ENCODE measurements around the gene STK16. TPM values are rescaled to one million over a fixed set of nuclear protein-coding genes. Genes with fewer than 3 reads are reported as not detected.

The STK16 gene
- total and polyA plus RNA-seq, 7 donors, result 11.6 to 38.5 (median 16.0) TPM

DNA sequence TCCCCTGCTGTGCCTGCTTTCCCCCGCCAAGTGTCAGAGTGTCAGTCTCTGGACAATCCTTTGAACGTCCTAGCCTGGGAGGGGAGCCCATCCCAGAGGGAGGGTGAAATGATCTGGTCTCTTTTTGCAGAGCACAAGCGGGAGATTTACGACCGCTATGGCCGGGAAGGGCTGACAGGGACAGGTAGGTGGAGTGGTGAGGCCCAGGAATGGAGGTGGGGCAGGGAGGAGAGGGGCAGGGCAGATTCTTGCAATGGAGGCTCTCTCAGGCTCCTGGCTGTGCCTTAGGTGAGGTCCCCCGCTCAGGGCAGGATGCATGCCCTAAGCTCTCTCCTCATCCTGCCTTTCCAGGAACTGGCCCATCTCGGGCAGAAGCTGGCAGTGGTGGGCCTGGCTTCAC is 36.3 kb downstream of the STK16 start:
- intact Hi-C loops (cut with DNase I), result loop anchor here in 1 of 2 donors (5.0 kb wide), 1 partner anchor 106 kb away; the partner anchor contains the start of gene DNPEP
- 69 to 76% (median 74%) methylated on average over 8 of the region's 8 CpGs for WGBS, 3 donors
- Histone ChIP-seq H3K27me3 (ENCODE audit: insufficient read depth in 3 of 3, low read length in 2 of 3) (no peaks in the 10 kb centered on the region), H3K9me3 (no peaks in the 10 kb centered on the region), H3K4me3 (no peak overlapping the region), H3K27ac (peak overlapping the region; percentile 30), H3K36me3 (ENCODE audit: insufficient read depth in 1 of 2, low read depth in 1 of 2) (peaks cover 0 to 63% of the 10 kb centered on the region in 2 donors), H3K4me1 (peaks cover 30% of the 10 kb centered on the region)
- TF ChIP-seq, protein P1, sequence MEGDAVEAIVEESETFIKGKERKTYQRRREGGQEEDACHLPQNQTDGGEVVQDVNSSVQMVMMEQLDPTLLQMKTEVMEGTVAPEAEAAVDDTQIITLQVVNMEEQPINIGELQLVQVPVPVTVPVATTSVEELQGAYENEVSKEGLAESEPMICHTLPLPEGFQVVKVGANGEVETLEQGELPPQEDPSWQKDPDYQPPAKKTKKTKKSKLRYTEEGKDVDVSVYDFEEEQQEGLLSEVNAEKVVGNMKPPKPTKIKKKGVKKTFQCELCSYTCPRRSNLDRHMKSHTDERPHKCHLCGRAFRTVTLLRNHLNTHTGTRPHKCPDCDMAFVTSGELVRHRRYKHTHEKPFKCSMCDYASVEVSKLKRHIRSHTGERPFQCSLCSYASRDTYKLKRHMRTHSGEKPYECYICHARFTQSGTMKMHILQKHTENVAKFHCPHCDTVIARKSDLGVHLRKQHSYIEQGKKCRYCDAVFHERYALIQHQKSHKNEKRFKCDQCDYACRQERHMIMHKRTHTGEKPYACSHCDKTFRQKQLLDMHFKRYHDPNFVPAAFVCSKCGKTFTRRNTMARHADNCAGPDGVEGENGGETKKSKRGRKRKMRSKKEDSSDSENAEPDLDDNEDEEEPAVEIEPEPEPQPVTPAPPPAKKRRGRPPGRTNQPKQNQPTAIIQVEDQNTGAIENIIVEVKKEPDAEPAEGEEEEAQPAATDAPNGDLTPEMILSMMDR (IDR thresholded peaks at IDR 0.05), result no peak
- no peak for ATAC-seq
- no peak for DNase-seq

DNA sequence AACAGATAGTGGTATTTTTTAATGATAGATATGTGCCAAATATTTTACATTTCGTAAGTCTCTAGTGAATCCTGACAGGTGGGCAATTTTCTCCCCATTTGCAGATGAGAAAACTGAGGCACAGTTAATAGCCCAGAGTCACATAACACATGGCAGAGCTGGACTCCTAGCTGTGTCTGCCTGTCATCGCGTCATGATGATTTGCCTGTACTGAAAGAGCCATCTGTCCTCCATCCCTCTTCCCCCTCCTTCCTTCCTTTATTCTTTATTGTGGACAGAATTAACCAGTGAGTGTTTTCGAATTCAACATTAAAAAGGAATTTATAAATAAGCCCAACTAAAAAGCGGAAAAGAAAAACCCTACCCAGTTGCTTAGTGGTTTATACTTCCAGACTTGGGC is 37.1 kb downstream of the STK16 start:
- intact Hi-C loops (cut with DNase I), result loop anchor here in 1 of 2 donors (5.0 kb wide), 1 partner anchor 105 kb away; the partner anchor contains the start of gene DNPEP
- TF ChIP-seq, protein P1 (IDR thresholded peaks at IDR 0.05), result no peak
- DNase-seq (no peak), ATAC-seq (no peak)
- peaks cover 0 to 67% of the 10 kb centered on the region in 2 donors for H3K36me3 ChIP-seq (ENCODE audit: insufficient read depth in 1 of 2, low read depth in 1 of 2)
- H3K27me3 ChIP-seq (ENCODE audit: insufficient read depth in 3 of 3, low read length in 2 of 3), result no peaks in the 10 kb centered on the region
- no peak overlapping the region for H3K4me3 ChIP-seq
- no peaks in the 10 kb centered on the region for H3K9me3 ChIP-seq
- H3K27ac ChIP-seq, result no peak overlapping the region
- H3K4me1 ChIP-seq, result peaks cover 29% of the 10 kb centered on the region
- 73 to 84% (median 77%) methylated on average over 5 of the region's 5 CpGs for WGBS, 3 donors

DNA sequence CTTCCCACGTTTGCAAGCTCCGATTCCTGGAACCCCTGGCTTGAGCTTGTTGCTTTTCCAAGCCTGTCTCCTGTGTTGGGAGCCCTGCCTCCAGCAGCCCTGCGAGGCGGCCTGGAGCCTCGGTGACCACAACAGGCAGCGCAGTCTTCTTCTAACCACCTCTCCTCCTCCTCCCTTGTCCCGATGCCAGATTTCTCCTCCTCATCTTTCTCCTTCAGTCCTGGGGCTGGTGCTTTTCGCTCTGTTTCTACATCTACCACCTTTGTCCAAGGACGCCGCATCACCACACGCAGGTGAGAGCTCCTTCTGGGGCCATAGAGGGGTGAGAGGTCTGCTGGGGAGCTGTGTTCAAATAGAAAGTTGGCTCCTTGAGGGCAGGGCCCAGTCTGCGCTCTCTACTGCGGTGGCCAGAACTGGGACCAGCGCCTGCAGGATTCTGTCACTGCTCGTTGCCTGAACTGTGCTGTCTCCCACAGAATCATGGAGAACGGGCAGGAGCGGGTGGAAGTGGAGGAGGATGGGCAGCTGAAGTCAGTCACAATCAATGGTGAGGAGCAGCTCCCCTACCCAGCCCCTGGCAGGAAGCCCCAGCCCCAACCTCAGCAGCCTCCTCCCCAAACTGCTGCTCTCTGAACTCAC is 37.8 kb downstream of the STK16 start:
- intact Hi-C loops (cut with DNase I), result loop anchor here in 1 of 2 donors (5.0 kb wide), 1 partner anchor 104 kb away; the partner anchor contains the start of gene DNPEP

DNA sequence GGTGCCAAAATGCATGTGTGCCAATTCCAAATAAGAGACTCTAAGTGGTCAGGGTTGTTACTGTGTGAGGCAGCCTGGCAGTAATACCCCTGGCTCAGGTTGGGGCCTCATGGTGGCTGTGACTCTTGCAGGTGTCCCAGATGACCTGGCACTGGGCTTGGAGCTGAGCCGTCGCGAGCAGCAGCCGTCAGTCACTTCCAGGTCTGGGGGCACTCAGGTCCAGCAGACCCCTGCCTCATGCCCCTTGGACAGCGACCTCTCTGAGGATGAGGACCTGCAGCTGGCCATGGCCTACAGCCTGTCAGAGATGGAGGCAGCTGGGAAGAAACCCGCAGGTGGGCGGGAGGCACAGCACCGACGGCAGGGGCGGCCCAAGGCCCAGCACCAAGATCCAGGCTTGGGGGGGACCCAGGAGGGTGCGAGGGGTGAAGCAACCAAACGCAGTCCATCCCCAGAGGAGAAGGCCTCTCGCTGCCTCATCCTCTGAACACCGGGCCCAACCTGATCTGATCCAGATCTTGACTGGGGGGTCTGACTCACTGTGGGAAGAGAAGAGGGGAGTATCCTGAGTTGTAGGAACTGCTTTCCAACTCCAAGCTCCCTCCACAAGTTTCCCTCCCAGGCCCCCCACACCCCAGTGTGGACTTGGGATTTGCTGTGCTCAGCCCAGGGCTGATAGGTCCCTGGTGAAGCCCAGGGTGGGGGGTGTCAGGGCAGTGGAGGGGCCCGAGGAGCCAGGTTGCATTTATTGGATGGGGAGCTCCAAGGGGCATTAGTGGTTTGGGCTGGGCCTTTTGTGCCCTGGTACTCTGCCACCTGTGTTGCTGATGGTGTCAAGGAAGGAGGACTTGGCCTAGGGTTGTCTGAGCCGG is 39.5 kb downstream of the STK16 start:
- WGBS, 3 donors, result 77 to 85% (median 80%) methylated on average over 15 to 16 of the region's 16 CpGs
- Histone ChIP-seq H3K36me3 (ENCODE audit: insufficient read depth in 1 of 2, low read depth in 1 of 2) (peaks cover 0 to 67% of the 10 kb centered on the region in 2 donors), H3K9me3 (no peaks in the 10 kb centered on the region), H3K27me3 (ENCODE audit: insufficient read depth in 3 of 3, low read length in 2 of 3) (no peaks in the 10 kb centered on the region), H3K4me3 (no peak overlapping the region), H3K27ac (no peak overlapping the region), H3K4me1 (peaks cover 15% of the 10 kb centered on the region)
- intact Hi-C loops (cut with DNase I), result loop anchor here in 1 of 2 donors (5.0 kb wide), 1 partner anchor 103 kb away; the partner anchor contains the start of gene DNPEP
- TF ChIP-seq, protein P1 (IDR thresholded peaks at IDR 0.05), result no peak
- ATAC-seq, result no peak
- no peak for DNase-seq

More for the DNA sequence above, 37.8 kb downstream of the STK16 start:
- Histone ChIP-seq H3K4me1 (peaks cover 22% of the 10 kb centered on the region), H3K9me3 (no peaks in the 10 kb centered on the region), H3K4me3 (no peak overlapping the region), H3K27me3 (ENCODE audit: insufficient read depth in 3 of 3, low read length in 2 of 3) (no peaks in the 10 kb centered on the region), H3K27ac (no peak overlapping the region), H3K36me3 (ENCODE audit: insufficient read depth in 1 of 2, low read depth in 1 of 2) (peaks cover 0 to 67% of the 10 kb centered on the region in 2 donors)
- DNase-seq, result no peak
- TF ChIP-seq, protein P1 (IDR thresholded peaks at IDR 0.05), result no peak
- ATAC-seq, result no peak
- WGBS, 3 donors, result 85 to 88% (median 86%) methylated on average over 17 of the region's 17 CpGs
